NK-92 treated with Interleukin-12 subunit alpha and Interleukin-12 subunit beta, amount 100 ng/mL, for 24 hours (cell line): Measurements from ENCODE around the gene LGR4.

Experiments
- DNase-seq: peaks from one replicate; lab custom pipeline; 2025; lab: John Stamatoyannopoulos, UW

The LGR4 gene

GRCh38 chr11:27401833-27402316, 70.7 kb downstream of the LGR4 start:
- no peak for DNase-seq

GRCh38 chr11:27401280-27401832, 71.2 kb downstream of the LGR4 start:
- DNase-seq: no peak

GRCh38 chr11:27398400-27398770, 74.2 kb downstream of the LGR4 start:
- DNase-seq: no peak

GRCh38 chr11:27397624-27398399, 74.8 kb downstream of the LGR4 start:
- DNase-seq: no peak

GRCh38 chr11:27396259-27396839, 76.2 kb downstream of the LGR4 start:
- no peak for DNase-seq

GRCh38 chr11:27395556-27396258, 76.9 kb downstream of the LGR4 start:
- DNase-seq: no peak

GRCh38 chr11:27394781-27395228, 77.8 kb downstream of the LGR4 start:
- no peak for DNase-seq

GRCh38 chr11:27392278-27393114, 80.1 kb downstream of the LGR4 start:
- no peak for DNase-seq

- DNase-seq: no peak
Observed at GRCh38 chr11:27391331-27392015, 81.1 kb downstream of the LGR4 start.

GRCh38 chr11:27390318-27391295, 82.0 kb downstream of the LGR4 start:
- no peak for DNase-seq

- DNase-seq: no peak
Observed at GRCh38 chr11:27388869-27389268, 83.7 kb downstream of the LGR4 start.

- DNase-seq: no peak
Observed at GRCh38 chr11:27388001-27388400, 84.6 kb downstream of the LGR4 start.

- no peak for DNase-seq
Observed at GRCh38 chr11:27387362-27387761, 85.2 kb downstream of the LGR4 start.

- DNase-seq: no peak
Observed at GRCh38 chr11:27386181-27386845, 86.3 kb downstream of the LGR4 start.

GRCh38 chr11:27385245-27385644, 87.3 kb downstream of the LGR4 start:
- DNase-seq: no peak

- no peak for DNase-seq
Observed at GRCh38 chr11:27384227-27384626, 88.4 kb downstream of the LGR4 start.

- DNase-seq: no peak
Observed at GRCh38 chr11:27383645-27384044, 88.9 kb downstream of the LGR4 start.

- DNase-seq: no peak
Observed at GRCh38 chr11:27381238-27381666, 91.3 kb downstream of the LGR4 start.

GRCh38 chr11:27380771-27381170, 91.8 kb downstream of the LGR4 start:
- DNase-seq: no peak
